Thymus (tissue), 11 donors: ENCODE results near the gene EP400. TPM values are rescaled to one million over a fixed set of nuclear protein-coding genes. Genes with fewer than 3 reads are reported as not detected.
A peak's percentile ranks its signal among the peaks of the same experiment; 100 is the strongest.
"Not testable (repeated sequence)": the region's sequence is repeated elsewhere in the genome, so short reads cannot be mapped to it uniquely, and the experiment has no call there.

Source experiments
- DNase-seq, 9 donors: peaks; one replicate each; pipeline ENCODE4 v3.0.0-alpha.2; 2013; ENCODE audit warnings: low spot score in 9 of 9, low read depth in 6 of 9, missing footprints in 1 of 9
- H3K27ac ChIP-seq, 2 donors: one replicate each; pipeline ENCODE4 v1.5.1; 2013; ENCODE audit warnings: control low read depth in 1 of 2, low read depth in 1 of 2, low read length in 1 of 2, mild to moderate bottlenecking in 1 of 2, moderate library complexity in 1 of 2
- H3K27me3 ChIP-seq, 2 donors: one replicate each; pipeline ENCODE4 v1.5.1; 2013; ENCODE audit warnings: low read length in 1 of 2; ENCODE audit not compliant: control insufficient read depth in 2 of 2, insufficient read depth in 1 of 2
- H3K36me3 ChIP-seq, 2 donors: one replicate each; pipeline ENCODE4 v1.5.1; 2013; ENCODE audit warnings: low read length in 1 of 2, mild to moderate bottlenecking in 1 of 2, moderate library complexity in 1 of 2; ENCODE audit not compliant: control insufficient read depth in 2 of 2, insufficient read depth in 2 of 2
- H3K4me1 ChIP-seq, 2 donors: one replicate each; pipeline ENCODE4 v1.5.1; 2013; ENCODE audit warnings: low read length in 2 of 2; ENCODE audit not compliant: control insufficient read depth in 2 of 2, insufficient read depth in 2 of 2
- H3K4me3 ChIP-seq, 2 donors: one replicate each; pipeline ENCODE4 v1.5.1; 2013; ENCODE audit warnings: low read length in 2 of 2, control low read depth in 1 of 2, mild to moderate bottlenecking in 1 of 2
- H3K9me3 ChIP-seq, 2 donors: one replicate each; pipeline ENCODE4 v1.5.1; 2013; ENCODE audit warnings: low read length in 1 of 2, mild to moderate bottlenecking in 1 of 2; ENCODE audit not compliant: control insufficient read depth in 2 of 2, insufficient read depth in 1 of 2
- WGBS: extraction: QIAGEN DNeasy Blood & Tissue Kit; methylation state at CpG from one replicate; pipeline ENCODE4 v1.1.7; 2013; 5-methylcytosine and 5-hydroxymethylcytosine counted together
- polyA plus RNA-seq: library from polyadenylated mRNA; stranded (reverse); fragments of 200-250 nt; gene quantifications from one replicate; pipeline ENCODE4 v1.2.3, GENCODE V29; 2013
- total RNA-seq: library from RNA; stranded (reverse); fragments of 120-200 nt; gene quantifications from one replicate; pipeline ENCODE4 v1.2.4, GENCODE V29; 2013
- donor health status: healthy.

EP400 gene
- total and polyA plus RNA-seq, 2 donors, result 4.6 to 28.9 TPM

- Histone ChIP-seq H3K4me1 (no peaks in the 10 kb centered on the region), H3K9me3 (no peaks in the 10 kb centered on the region), H3K36me3 (peaks cover 55 to 56% of the 10 kb centered on the region in 2 donors), H3K27me3 (no peaks in the 10 kb centered on the region), H3K27ac (no peak overlapping the region), H3K4me3 (no peak overlapping the region)
- WGBS, result 98% methylated on average over 16 of the region's 16 CpGs
- no peak for DNase-seq
These were observed 126.2 kb downstream of the EP400 start for GRCh38 chr12:132075714-132076553.

GRCh38 chr12:132076711-132077110, 127.0 kb downstream of the EP400 start:
- DNase-seq, result no peak

GRCh38 chr12:132077322-132078100, 127.8 kb downstream of the EP400 start:
- Histone ChIP-seq H3K36me3 (peaks cover 44% of the 10 kb centered on the region in 2 donors), H3K4me3 (no peak overlapping the region), H3K9me3 (no peaks in the 10 kb centered on the region), H3K27ac (no peak overlapping the region), H3K27me3 (no peaks in the 10 kb centered on the region), H3K4me1 (no peaks in the 10 kb centered on the region)
- no peak for DNase-seq
- 94% methylated on average over 29 of the region's 29 CpGs for WGBS

More at GRCh38 chr12:132076711-132077110, 127.0 kb downstream of the EP400 start:
- Histone ChIP-seq H3K9me3 (no peaks in the 10 kb centered on the region), H3K4me1 (no peaks in the 10 kb centered on the region), H3K4me3 (no peak overlapping the region), H3K27ac (no peak overlapping the region), H3K27me3 (no peaks in the 10 kb centered on the region), H3K36me3 (peaks cover 48 to 49% of the 10 kb centered on the region in 2 donors)
- WGBS, result 92% methylated on average over 10 of the region's 10 CpGs

GRCh38 chr12:132078190-132078589, 128.4 kb downstream of the EP400 start:
- DNase-seq, result no peak
- Histone ChIP-seq H3K36me3 (peaks cover 40 to 44% of the 10 kb centered on the region in 2 donors), H3K27ac (peak overlapping the region in 1 of 2 donors; percentile 15), H3K4me3 (no peak overlapping the region), H3K4me1 (no peaks in the 10 kb centered on the region), H3K27me3 (no peaks in the 10 kb centered on the region), H3K9me3 (no peaks in the 10 kb centered on the region)
- 94% methylated on average over 6 of the region's 6 CpGs for WGBS

- no peak for DNase-seq
- H3K36me3 ChIP-seq, result peaks cover 38 to 41% of the 10 kb centered on the region in 2 donors
- 96% methylated on average over 8 of the region's 8 CpGs for WGBS
These were observed 129.5 kb downstream of the EP400 start for GRCh38 chr12:132079200-132079599.

GRCh38 chr12:132079695-132080094, 130.0 kb downstream of the EP400 start:
- Histone ChIP-seq H3K36me3 (peaks cover 37 to 41% of the 10 kb centered on the region in 2 donors), H3K27ac (no peak overlapping the region), H3K4me1 (peaks cover 5% of the 10 kb centered on the region in 2 donors), H3K9me3 (no peaks in the 10 kb centered on the region), H3K4me3 (no peak overlapping the region), H3K27me3 (no peaks in the 10 kb centered on the region)
- WGBS, result 98% methylated on average over 12 of the region's 12 CpGs
- DNase-seq, result no peak

More at GRCh38 chr12:132079200-132079599, 129.5 kb downstream of the EP400 start:
- no peak overlapping the region for H3K27ac ChIP-seq
- peaks cover 5% of the 10 kb centered on the region in 2 donors for H3K4me1 ChIP-seq
- no peaks in the 10 kb centered on the region for H3K27me3 ChIP-seq
- no peaks in the 10 kb centered on the region for H3K9me3 ChIP-seq
- H3K4me3 ChIP-seq, result no peak overlapping the region

GRCh38 chr12:132080515-132080914, 130.8 kb downstream of the EP400 start:
- not testable (repeated sequence) for H3K9me3 ChIP-seq, H3K27ac ChIP-seq, H3K27me3 ChIP-seq, DNase-seq, H3K4me3 ChIP-seq
- H3K4me1 ChIP-seq, result peaks cover 7 to 12% of the 10 kb centered on the region in 2 donors
- peaks cover 32 to 34% of the 10 kb centered on the region in 2 donors for H3K36me3 ChIP-seq
- 95% methylated on average over 7 of the region's 7 CpGs for WGBS

- Histone ChIP-seq H3K27ac (no peak overlapping the region), H3K4me3 (no peak overlapping the region), H3K36me3 (peaks cover 25 to 27% of the 10 kb centered on the region in 2 donors), H3K4me1 (peaks cover 7 to 12% of the 10 kb centered on the region in 2 donors), H3K9me3 (no peaks in the 10 kb centered on the region), H3K27me3 (no peaks in the 10 kb centered on the region)
- 97% methylated on average over 9 of the region's 9 CpGs for WGBS
- DNase-seq, result no peak
These were observed 131.7 kb downstream of the EP400 start for GRCh38 chr12:132081423-132081822.

GRCh38 chr12:132083614-132083940, 133.8 kb downstream of the EP400 start:
- DNase-seq, result no peak
- WGBS, result 18% methylated on average over 8 of the region's 8 CpGs
- H3K4me1 ChIP-seq, result peaks cover 7 to 12% of the 10 kb centered on the region in 2 donors
- no peaks in the 10 kb centered on the region for H3K27me3 ChIP-seq
- H3K27ac ChIP-seq, result no peak overlapping the region
- peak overlapping the region; percentile 41 to 60 for H3K4me3 ChIP-seq
- H3K9me3 ChIP-seq, result no peaks in the 10 kb centered on the region
- peaks cover 4 to 6% of the 10 kb centered on the region in 2 donors for H3K36me3 ChIP-seq
